ENCODE data around the gene SPG11. TPM values are rescaled to one million over a fixed set of nuclear protein-coding genes. Genes with fewer than 3 reads are reported as not detected.
"Not testable (repeated sequence)": the region's sequence is repeated elsewhere in the genome, so short reads cannot be mapped to it uniquely, and the experiment has no call there.

Gene SPG11
- total and polyA plus RNA-seq, 7 experiments from 2014 or later: 26.1 to 137 (median 107) TPM

GRCh38 chr15:44698641-44699040 is 35.2 kb upstream of the SPG11 start:
- Histone ChIP-seq H3K9me3 (ENCODE audit: control insufficient read depth in 2 of 3, low read length in 3 of 3) (no peaks in the 10 kb centered on the region), H3K27me3 (ENCODE audit: control insufficient read depth in 2 of 2, insufficient read depth in 2 of 2, low read length in 2 of 2) (no peaks in the 10 kb centered on the region), H3K27ac (ENCODE audit: low read depth, low read length) (no peak overlapping the region), H3K36me3 (ENCODE audit: control insufficient read depth in 2 of 3, insufficient read depth in 3 of 3, low read length in 3 of 3) (no peaks in the 10 kb centered on the region), H3K4me3 (ENCODE audit: low read length) (no peak overlapping the region), H3K4me1 (ENCODE audit: control insufficient read depth in 2 of 2, insufficient read depth in 2 of 2, low read length in 2 of 2) (no peaks in the 10 kb centered on the region)
- peaks cover 0 to 43% (median 18%) of the 10 kb centered on the region in 5 donors for H3K36me3 Mint-ChIP-seq
- H3K27ac Mint-ChIP-seq: peak overlapping the region in 2 of 9 donors; percentile 7 to 65
- ChIA-PET POLR2A (interaction anchor here (0.8 to 8.4 kb wide), 9 partner anchors 8 to 38 kb away, joined by 4 to 156 read pairs (median 8); partner anchors contain the start of genes B2M, PATL2, SPG11 and TRIM69), CTCF (interaction anchor here (0.6 to 1.3 kb wide), 2 partner anchors 12 to 112 kb away, joined by 3 read pairs; partner anchors contain the start of gene PATL2)
- intact Hi-C loops (cut with micrococcal nuclease): no loop called here
- peaks cover 0 to 20% (median 0%) of the 10 kb centered on the region in 5 donors for H3K27me3 Mint-ChIP-seq
- H3K9me3 Mint-ChIP-seq: peaks cover 0 to 49% (median 28%) of the 10 kb centered on the region in 11 donors
- no peak for ATAC-seq
- no peak for DNase-seq
- H3K4me1 Mint-ChIP-seq: peaks cover 18 to 49% (median 36%) of the 10 kb centered on the region in 7 donors
- H3K4me3 Mint-ChIP-seq: no peak overlapping the region

- no peak for ATAC-seq
- Histone ChIP-seq H3K36me3 (ENCODE audit: control insufficient read depth in 2 of 3, insufficient read depth in 3 of 3, low read length in 3 of 3) (no peaks in the 10 kb centered on the region), H3K9me3 (ENCODE audit: control insufficient read depth in 2 of 3, low read length in 3 of 3) (no peaks in the 10 kb centered on the region), H3K4me1 (ENCODE audit: control insufficient read depth in 2 of 2, insufficient read depth in 2 of 2, low read length in 2 of 2) (no peaks in the 10 kb centered on the region), H3K27me3 (ENCODE audit: control insufficient read depth in 2 of 2, insufficient read depth in 2 of 2, low read length in 2 of 2) (no peaks in the 10 kb centered on the region), H3K27ac (ENCODE audit: low read depth, low read length) (no peak overlapping the region), H3K4me3 (ENCODE audit: low read length) (no peak overlapping the region)
- H3K27ac Mint-ChIP-seq: peak overlapping the region in 7 of 9 donors; percentile 16 to 90 (median 60)
- peaks cover 0 to 30% (median 14%) of the 10 kb centered on the region in 5 donors for H3K36me3 Mint-ChIP-seq
- ChIA-PET POLR2A (interaction anchor here (0.5 to 8.4 kb wide), 9 partner anchors 8 to 38 kb away, joined by 3 to 156 read pairs (median 5); partner anchors contain the start of genes B2M, PATL2 and SPG11), CTCF (interaction anchor here (0.7 to 3.5 kb wide), 5 partner anchors 11 to 33 kb away, joined by 3 to 11 read pairs (median 3); partner anchors contain the start of gene SPG11)
- DNase-seq: no peak
- H3K9me3 Mint-ChIP-seq: peaks cover 0 to 33% (median 19%) of the 10 kb centered on the region in 11 donors
- H3K4me1 Mint-ChIP-seq: peaks cover 20 to 45% (median 36%) of the 10 kb centered on the region in 7 donors
- H3K27me3 Mint-ChIP-seq: peaks cover 0 to 20% (median 0%) of the 10 kb centered on the region in 5 donors
- intact Hi-C loops (cut with micrococcal nuclease): no loop called here
- no peak overlapping the region for H3K4me3 Mint-ChIP-seq
Measured at GRCh38 chr15:44697014-44697413, 33.6 kb upstream of the SPG11 start.

GRCh38 chr15:44695294-44695693 is 31.8 kb upstream of the SPG11 start:
- ChIA-PET POLR2A (interaction anchor here (0.6 to 8.4 kb wide), 7 partner anchors 11 to 42 kb away, joined by 4 to 156 read pairs (median 18); partner anchors contain the start of genes B2M, PATL2, SPG11 and TRIM69), CTCF (interaction anchor here (0.6 to 3.5 kb wide), 5 partner anchors 14 to 45 kb away, joined by 3 to 11 read pairs (median 5); partner anchors contain the start of gene SPG11)
- no peak overlapping the region for H3K4me3 ChIP-seq (ENCODE audit: low read length)
- H3K36me3 ChIP-seq (ENCODE audit: control insufficient read depth in 2 of 3, insufficient read depth in 3 of 3, low read length in 3 of 3): no peaks in the 10 kb centered on the region
- H3K27me3 Mint-ChIP-seq: peaks cover 0 to 14% (median 0%) of the 10 kb centered on the region in 5 donors
- no peaks in the 10 kb centered on the region for H3K9me3 ChIP-seq (ENCODE audit: control insufficient read depth in 2 of 3, low read length in 3 of 3)
- H3K4me1 ChIP-seq (ENCODE audit: control insufficient read depth in 2 of 2, insufficient read depth in 2 of 2, low read length in 2 of 2): peaks cover 0 to 4% of the 10 kb centered on the region in 2 donors
- DNase-seq (no peak), ATAC-seq (no peak)
- H3K27ac Mint-ChIP-seq: peak overlapping the region in 3 of 9 donors; percentile 16 to 85 (median 46)
- H3K9me3 Mint-ChIP-seq: peaks cover 0 to 19% (median 9%) of the 10 kb centered on the region in 11 donors
- H3K27me3 ChIP-seq (ENCODE audit: control insufficient read depth in 2 of 2, insufficient read depth in 2 of 2, low read length in 2 of 2): no peaks in the 10 kb centered on the region
- no peak overlapping the region for H3K4me3 Mint-ChIP-seq
- intact Hi-C loops (cut with micrococcal nuclease): no loop called here
- peaks cover 0 to 17% (median 9%) of the 10 kb centered on the region in 5 donors for H3K36me3 Mint-ChIP-seq
- no peak overlapping the region for H3K27ac ChIP-seq (ENCODE audit: low read depth, low read length)
- peaks cover 20 to 47% (median 41%) of the 10 kb centered on the region in 7 donors for H3K4me1 Mint-ChIP-seq

GRCh38 chr15:44694416-44694815 is 31.0 kb upstream of the SPG11 start:
- DNase-seq (no peak), ATAC-seq (no peak)
- Histone ChIP-seq H3K36me3 (ENCODE audit: control insufficient read depth in 2 of 3, insufficient read depth in 3 of 3, low read length in 3 of 3) (no peaks in the 10 kb centered on the region), H3K27me3 (ENCODE audit: control insufficient read depth in 2 of 2, insufficient read depth in 2 of 2, low read length in 2 of 2) (no peaks in the 10 kb centered on the region), H3K27ac (ENCODE audit: low read depth, low read length) (no peak overlapping the region), H3K4me1 (ENCODE audit: control insufficient read depth in 2 of 2, insufficient read depth in 2 of 2, low read length in 2 of 2) (peaks cover 0 to 10% of the 10 kb centered on the region in 2 donors), H3K4me3 (ENCODE audit: low read length) (no peak overlapping the region), H3K9me3 (ENCODE audit: control insufficient read depth in 2 of 3, low read length in 3 of 3) (no peaks in the 10 kb centered on the region)
- Mint-ChIP-seq H3K9me3 (peaks cover 0 to 14% (median 4%) of the 10 kb centered on the region in 11 donors), H3K27me3 (peaks cover 0 to 10% (median 0%) of the 10 kb centered on the region in 5 donors), H3K27ac (peak overlapping the region in 6 of 9 donors; percentile 17 to 66 (median 34)), H3K4me3 (peak overlapping the region in 1 of 10 donors; percentile 44), H3K4me1 (peaks cover 21 to 49% (median 40%) of the 10 kb centered on the region in 7 donors), H3K36me3 (peaks cover 0 to 14% (median 4%) of the 10 kb centered on the region in 5 donors)
- ChIA-PET POLR2A (interaction anchor here (1.2 to 8.4 kb wide), 8 partner anchors 10 to 42 kb away, joined by 3 to 156 read pairs (median 12); partner anchors contain the start of genes B2M, PATL2, SPG11 and TRIM69), CTCF (interaction anchor here (0.9 to 3.5 kb wide), 2 partner anchors 31 to 42 kb away, joined by 3 to 11 read pairs; partner anchors contain the start of genes SPG11 and TRIM69)
- intact Hi-C loops (cut with micrococcal nuclease): no loop called here

GRCh38 chr15:44692659-44693058 is 29.2 kb upstream of the SPG11 start:
- no peak for ATAC-seq
- no peak overlapping the region for H3K4me3 ChIP-seq (ENCODE audit: low read length)
- POLR2A ChIA-PET: interaction anchor here (0.7 to 38.1 kb wide), 5 partner anchors 8 to 51 kb away, joined by 3 to 3822 read pairs (median 109); partner anchors contain the start of genes B2M, PATL2, SPG11 and TRIM69

GRCh38 chr15:44690245-44690644 is 26.8 kb upstream of the SPG11 start:
- H3K36me3 Mint-ChIP-seq: peaks cover 18 to 44% (median 27%) of the 10 kb centered on the region in 5 donors
- peak; percentile 51 for ATAC-seq
- CTCF ChIA-PET: interaction anchor here (0.8 to 1.5 kb wide), 7 partner anchors 13 to 46 kb away, joined by 3 to 13 read pairs (median 4); partner anchors contain the start of genes B2M, PATL2, SPG11 and TRIM69
- not testable (repeated sequence) for H3K36me3 ChIP-seq (ENCODE audit: control insufficient read depth in 2 of 3, insufficient read depth in 3 of 3, low read length in 3 of 3); H3K9me3 ChIP-seq (ENCODE audit: control insufficient read depth in 2 of 3, low read length in 3 of 3); H3K27me3 Mint-ChIP-seq; H3K27me3 ChIP-seq (ENCODE audit: control insufficient read depth in 2 of 2, insufficient read depth in 2 of 2, low read length in 2 of 2); H3K27ac ChIP-seq (ENCODE audit: low read depth, low read length); H3K4me3 ChIP-seq (ENCODE audit: low read length)
- peak overlapping the region in 7 of 9 donors; percentile 26 to 76 (median 60) for H3K27ac Mint-ChIP-seq
- intact Hi-C loops (cut with micrococcal nuclease): loop anchor here in 1 of 2 donors (1.0 to 2.0 kb wide), 2 partner anchors 13 to 21 kb away; partner anchors contain the start of genes B2M and PATL2
- DNase-seq: peak in 1 of 9 donors; percentile 10
- H3K9me3 Mint-ChIP-seq: peaks cover 11 to 43% (median 30%) of the 10 kb centered on the region in 11 donors
- peaks cover 20 to 62% (median 53%) of the 10 kb centered on the region in 7 donors for H3K4me1 Mint-ChIP-seq
- peaks cover 5 to 10% of the 10 kb centered on the region in 2 donors for H3K4me1 ChIP-seq (ENCODE audit: control insufficient read depth in 2 of 2, insufficient read depth in 2 of 2, low read length in 2 of 2)
- POLR2A ChIA-PET: interaction anchor here (0.7 to 38.1 kb wide), 5 partner anchors 9 to 101 kb away, joined by 4 to 3822 read pairs (median 109); partner anchors contain the start of genes B2M, PATL2, SPG11 and TRIM69
- peak overlapping the region in 4 of 10 donors; percentile 16 to 32 (median 28) for H3K4me3 Mint-ChIP-seq

More at GRCh38 chr15:44692659-44693058, 29.2 kb upstream of the SPG11 start:
- no peak for DNase-seq
- Histone ChIP-seq H3K27ac (ENCODE audit: low read depth, low read length) (no peak overlapping the region), H3K27me3 (ENCODE audit: control insufficient read depth in 2 of 2, insufficient read depth in 2 of 2, low read length in 2 of 2) (no peaks in the 10 kb centered on the region), H3K4me1 (ENCODE audit: control insufficient read depth in 2 of 2, insufficient read depth in 2 of 2, low read length in 2 of 2) (peaks cover 0 to 10% of the 10 kb centered on the region in 2 donors), H3K9me3 (ENCODE audit: control insufficient read depth in 2 of 3, low read length in 3 of 3) (no peaks in the 10 kb centered on the region), H3K36me3 (ENCODE audit: control insufficient read depth in 2 of 3, insufficient read depth in 3 of 3, low read length in 3 of 3) (no peaks in the 10 kb centered on the region)
- H3K36me3 Mint-ChIP-seq: peaks cover 1 to 25% (median 10%) of the 10 kb centered on the region in 5 donors
- H3K4me1 Mint-ChIP-seq: peaks cover 23 to 61% (median 50%) of the 10 kb centered on the region in 7 donors
- CTCF ChIA-PET: interaction anchor here (0.6 to 1.5 kb wide), 3 partner anchors 29 to 99 kb away, joined by 3 to 9 read pairs (median 4); partner anchors contain the start of genes SPG11 and TRIM69
- H3K27ac Mint-ChIP-seq: peak overlapping the region in 5 of 9 donors; percentile 14 to 79 (median 50)
- peak overlapping the region in 1 of 10 donors; percentile 61 for H3K4me3 Mint-ChIP-seq
- intact Hi-C loops (cut with micrococcal nuclease): no loop called here
- H3K9me3 Mint-ChIP-seq: peaks cover under 1 to 19% (median 15%) of the 10 kb centered on the region in 11 donors
- peaks cover 0 to 5% (median 0%) of the 10 kb centered on the region in 5 donors for H3K27me3 Mint-ChIP-seq
